Peyer's patch (tissue), 4 donors: ENCODE results near the gene ATP11B. TPM values are rescaled to one million over a fixed set of nuclear protein-coding genes. Genes with fewer than 3 reads are reported as not detected.
"Not testable (repeated sequence)": the region's sequence is repeated elsewhere in the genome, so short reads cannot be mapped to it uniquely, and the experiment has no call there.

ENCODE experiments used
- DNase-seq, 3 donors: peaks; one replicate each; pipeline ENCODE4 v3.0.0-alpha.2; 2017 to 2019
- H3K27ac ChIP-seq, 4 donors: fragments of 200-600 bp; sonication (generic); one replicate each; pipeline ENCODE4 v1.5.1; 2016 to 2019
- H3K27me3 ChIP-seq, 2 donors: fragments of 200-600 bp; sonication (generic); one replicate each; pipeline ENCODE4 v1.5.1; 2019
- H3K36me3 ChIP-seq, 3 donors: fragments of 200-600 bp; sonication (generic); one replicate each; pipeline ENCODE4 v1.5.1; 2016 to 2019
- H3K4me1 ChIP-seq, 4 donors: fragments of 200-600 bp; sonication (generic); one replicate each; pipeline ENCODE4 v1.5.1; 2016 to 2019
- H3K4me3 ChIP-seq, 4 donors: fragments of 200-600 bp; sonication (generic); 1 replicate in 3 of 4; 2 replicates in 1 of 4; pipeline ENCODE4 v1.5.1; 2016 to 2019; ENCODE audit warnings: mild to moderate bottlenecking in 1 of 4
- H3K9me3 ChIP-seq, 4 donors: fragments of 200-600 bp; sonication (generic); one replicate each; pipeline ENCODE4 v1.5.1; 2016 to 2019; ENCODE audit warnings: mild to moderate bottlenecking in 1 of 4
- POLR2A ChIP-seq, 2 donors: fragments of 450-650 bp; IDR thresholded peaks; one replicate each; pipeline ENCODE4 v1.5.1; 2017; ENCODE audit warnings: antibody characterized with exemption in 2 of 2, mild to moderate bottlenecking in 2 of 2, moderate library complexity in 2 of 2
- total RNA-seq, 4 donors: library from RNA; depleted of rRNA; stranded (reverse); fragments of >200 nt; gene quantifications; one replicate each; pipeline ENCODE4 v1.1.0, GENCODE V29; 2016
- TF ChIP-seq, protein P1 (sequence below), 6 experiments: fragments of 450-650 bp in 4 of 6; fragments of 200-600 bp in 2 of 6; sonication (generic) in 1 of 6; IDR thresholded peaks; one replicate each; pipeline ENCODE4 v1.5.1; 2017 to 2019; ENCODE audit warnings: antibody characterized with exemption in 6 of 6, mild to moderate bottlenecking in 3 of 6, moderate library complexity in 1 of 6

ATP11B gene
- total RNA-seq, 4 donors from 2014 or later: 93.3 to 145 (median 116) TPM

DNA sequence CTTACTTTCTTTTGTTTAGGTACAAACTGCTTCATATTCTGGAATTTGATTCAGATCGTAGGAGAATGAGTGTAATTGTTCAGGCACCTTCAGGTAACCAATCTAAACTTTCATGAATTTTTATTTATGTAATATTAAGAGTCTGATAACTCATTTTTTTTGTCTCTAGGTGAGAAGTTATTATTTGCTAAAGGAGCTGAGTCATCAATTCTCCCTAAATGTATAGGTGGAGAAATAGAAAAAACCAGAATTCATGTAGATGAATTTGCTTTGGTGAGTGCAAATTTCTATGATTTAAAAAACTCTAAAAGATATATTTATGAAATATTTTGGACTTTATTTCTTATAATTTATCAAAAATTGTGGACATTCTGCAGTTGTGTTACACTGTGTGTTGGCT lies 75.8 kb downstream of the ATP11B start:
- no peak for DNase-seq
- Histone ChIP-seq H3K9me3 (no peaks in the 10 kb centered on the region), H3K27ac (no peak overlapping the region), H3K4me3 (no peak overlapping the region), H3K27me3 (no peaks in the 10 kb centered on the region), H3K36me3 (peaks cover 0 to 89% (median 2%) of the 10 kb centered on the region in 3 donors), H3K4me1 (no peaks in the 10 kb centered on the region)
- no peak for TF ChIP-seq POLR2A (IDR thresholded peaks at IDR 0.05)
- TF ChIP-seq, protein P1, sequence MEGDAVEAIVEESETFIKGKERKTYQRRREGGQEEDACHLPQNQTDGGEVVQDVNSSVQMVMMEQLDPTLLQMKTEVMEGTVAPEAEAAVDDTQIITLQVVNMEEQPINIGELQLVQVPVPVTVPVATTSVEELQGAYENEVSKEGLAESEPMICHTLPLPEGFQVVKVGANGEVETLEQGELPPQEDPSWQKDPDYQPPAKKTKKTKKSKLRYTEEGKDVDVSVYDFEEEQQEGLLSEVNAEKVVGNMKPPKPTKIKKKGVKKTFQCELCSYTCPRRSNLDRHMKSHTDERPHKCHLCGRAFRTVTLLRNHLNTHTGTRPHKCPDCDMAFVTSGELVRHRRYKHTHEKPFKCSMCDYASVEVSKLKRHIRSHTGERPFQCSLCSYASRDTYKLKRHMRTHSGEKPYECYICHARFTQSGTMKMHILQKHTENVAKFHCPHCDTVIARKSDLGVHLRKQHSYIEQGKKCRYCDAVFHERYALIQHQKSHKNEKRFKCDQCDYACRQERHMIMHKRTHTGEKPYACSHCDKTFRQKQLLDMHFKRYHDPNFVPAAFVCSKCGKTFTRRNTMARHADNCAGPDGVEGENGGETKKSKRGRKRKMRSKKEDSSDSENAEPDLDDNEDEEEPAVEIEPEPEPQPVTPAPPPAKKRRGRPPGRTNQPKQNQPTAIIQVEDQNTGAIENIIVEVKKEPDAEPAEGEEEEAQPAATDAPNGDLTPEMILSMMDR (IDR thresholded peaks at IDR 0.05): no peak

- not testable (repeated sequence) for H3K4me3 ChIP-seq, H3K9me3 ChIP-seq, DNase-seq, H3K27ac ChIP-seq, H3K27me3 ChIP-seq, H3K4me1 ChIP-seq
- H3K36me3 ChIP-seq: peaks cover 0 to 92% (median 2%) of the 10 kb centered on the region in 3 donors
Observed at GRCh38 chr3:182870917-182871316, 77.6 kb downstream of the ATP11B start.

- peaks cover 0 to 68% (median 0%) of the 10 kb centered on the region in 3 donors for H3K36me3 ChIP-seq
- TF ChIP-seq POLR2A (IDR thresholded peaks at IDR 0.05): no peak
- TF ChIP-seq, protein P1 (IDR thresholded peaks at IDR 0.05): no peak
- H3K9me3 ChIP-seq: no peaks in the 10 kb centered on the region
- DNase-seq: no peak
- H3K27me3 ChIP-seq: no peaks in the 10 kb centered on the region
- no peak overlapping the region for H3K4me3 ChIP-seq
- H3K27ac ChIP-seq: no peak overlapping the region
- no peaks in the 10 kb centered on the region for H3K4me1 ChIP-seq
Observed at GRCh38 chr3:182879031-182879611, 85.8 kb downstream of the ATP11B start.

DNA sequence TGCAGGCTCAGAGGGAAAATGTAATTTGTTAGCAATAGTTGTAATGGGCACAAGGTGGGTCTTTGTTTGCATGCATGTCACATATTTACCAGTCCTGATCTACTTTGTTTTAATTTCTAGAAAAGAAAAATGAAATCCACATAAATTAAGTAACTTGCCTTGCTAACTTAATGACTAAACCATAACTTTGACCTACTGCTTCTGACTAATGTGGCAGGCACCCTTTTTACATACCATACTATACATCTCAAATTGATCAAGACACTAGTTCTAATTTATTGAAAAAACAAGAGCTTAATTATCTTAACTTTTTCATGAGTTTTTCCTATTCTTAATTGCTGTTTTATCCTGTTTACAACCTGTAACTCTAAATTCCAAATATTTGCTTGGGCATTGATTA lies 93.2 kb downstream of the ATP11B start:
- no peaks in the 10 kb centered on the region for H3K4me1 ChIP-seq
- no peak for DNase-seq
- H3K4me3 ChIP-seq: no peak overlapping the region
- no peak overlapping the region for H3K27ac ChIP-seq
- H3K27me3 ChIP-seq: no peaks in the 10 kb centered on the region
- no peak for TF ChIP-seq POLR2A (IDR thresholded peaks at IDR 0.05)
- TF ChIP-seq, protein P1 (IDR thresholded peaks at IDR 0.05): no peak
- H3K36me3 ChIP-seq: peaks cover 0 to 51% (median 0%) of the 10 kb centered on the region in 3 donors
- no peaks in the 10 kb centered on the region for H3K9me3 ChIP-seq

- no peak overlapping the region for H3K4me3 ChIP-seq
- no peak for DNase-seq
- H3K27ac ChIP-seq: no peak overlapping the region
- H3K4me1 ChIP-seq: no peaks in the 10 kb centered on the region
- no peaks in the 10 kb centered on the region for H3K9me3 ChIP-seq
- peaks cover 0 to 44% (median 0%) of the 10 kb centered on the region in 3 donors for H3K36me3 ChIP-seq
- H3K27me3 ChIP-seq: no peaks in the 10 kb centered on the region
- TF ChIP-seq POLR2A (IDR thresholded peaks at IDR 0.05): no peak
- TF ChIP-seq, protein P1 (IDR thresholded peaks at IDR 0.05): no peak
Observed at GRCh38 chr3:182889948-182890629, 96.8 kb downstream of the ATP11B start.

DNA sequence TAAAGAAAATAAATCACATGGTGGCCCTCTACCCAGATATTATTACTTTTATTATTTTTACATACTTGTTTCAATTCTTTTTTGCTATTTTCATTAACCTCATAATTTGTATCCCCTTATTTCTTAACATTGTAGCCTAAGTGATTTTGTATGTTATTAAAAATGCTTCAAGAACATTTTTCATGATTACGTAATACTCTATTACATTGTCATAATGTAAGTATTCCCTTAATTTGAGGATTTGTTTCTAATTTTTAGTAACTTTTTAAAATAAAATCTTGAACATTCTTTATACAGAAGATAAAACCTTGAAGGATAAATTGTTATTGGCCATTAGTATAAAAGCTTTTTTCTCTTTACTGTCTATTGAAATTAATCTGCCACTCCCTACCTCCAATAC lies 98.1 kb downstream of the ATP11B start:
- no peak for TF ChIP-seq POLR2A (IDR thresholded peaks at IDR 0.05)
- TF ChIP-seq, protein P1 (IDR thresholded peaks at IDR 0.05): no peak
- Histone ChIP-seq H3K27me3 (no peaks in the 10 kb centered on the region), H3K9me3 (no peaks in the 10 kb centered on the region), H3K4me1 (no peaks in the 10 kb centered on the region), H3K27ac (no peak overlapping the region), H3K4me3 (no peak overlapping the region), H3K36me3 (peaks cover 0 to 39% (median 0%) of the 10 kb centered on the region in 3 donors)
- no peak for DNase-seq
